GM19025 (cell line): ENCODE measurements around the gene ZNF473.
"Not testable (repeated sequence)": the region's sequence is repeated elsewhere in the genome, so short reads cannot be mapped to it uniquely, and the experiment has no call there.

Experiments used
- ATAC-seq: cut with Tn5 transposase; IDR thresholded peaks from one replicate; pipeline ENCODE4 v1.9.1; 2021; ENCODE audit warnings: mild to moderate bottlenecking, low read depth, moderate library complexity; ENCODE audit not compliant: unreplicated experiment

ZNF473 gene

GRCh38 chr19:50046649-50047503 lies 21.1 kb downstream of the ZNF473 start:
- no peak for ATAC-seq

GRCh38 chr19:50047671-50048070 lies 21.9 kb downstream of the ZNF473 start:
- no peak for ATAC-seq

GRCh38 chr19:50050406-50051227 lies 24.8 kb downstream of the ZNF473 start:
- ATAC-seq, result no peak

- ATAC-seq, result not testable (repeated sequence)
Observed at GRCh38 chr19:50051228-50051895, 25.6 kb downstream of the ZNF473 start.

- no peak for ATAC-seq
Observed at GRCh38 chr19:50051964-50052363, 26.2 kb downstream of the ZNF473 start.

- ATAC-seq, result no peak
Observed at GRCh38 chr19:50053119-50053518, 27.3 kb downstream of the ZNF473 start.

- ATAC-seq, result no peak
Observed at GRCh38 chr19:50058425-50058824, 32.6 kb downstream of the ZNF473 start.

- ATAC-seq, result no peak
Observed at GRCh38 chr19:50059045-50059444, 33.2 kb downstream of the ZNF473 start.

- ATAC-seq, result no peak
Observed at GRCh38 chr19:50060107-50060506, 34.3 kb downstream of the ZNF473 start.

- no peak for ATAC-seq
Observed at GRCh38 chr19:50061650-50062049, 35.8 kb downstream of the ZNF473 start.

GRCh38 chr19:50065938-50066337 lies 40.1 kb downstream of the ZNF473 start:
- ATAC-seq, result no peak

- no peak for ATAC-seq
Observed at GRCh38 chr19:50067575-50067974, 41.8 kb downstream of the ZNF473 start.

- ATAC-seq, result not testable (repeated sequence)
Observed at GRCh38 chr19:50068382-50068781, 42.6 kb downstream of the ZNF473 start.

GRCh38 chr19:50075076-50075475 lies 49.3 kb downstream of the ZNF473 start:
- not testable (repeated sequence) for ATAC-seq

- ATAC-seq, result not testable (repeated sequence)
Observed at GRCh38 chr19:50075644-50076372, 50.0 kb downstream of the ZNF473 start.

- not testable (repeated sequence) for ATAC-seq
Observed at GRCh38 chr19:50076581-50077355, 51.0 kb downstream of the ZNF473 start.

- ATAC-seq, result not testable (repeated sequence)
Observed at GRCh38 chr19:50079014-50079413, 53.2 kb downstream of the ZNF473 start.

- ATAC-seq, result not testable (repeated sequence)
Observed at GRCh38 chr19:50084440-50084839, 58.6 kb downstream of the ZNF473 start.

- not testable (repeated sequence) for ATAC-seq
Observed at GRCh38 chr19:50087153-50087552, 61.3 kb downstream of the ZNF473 start.
